Activated CD4-positive, alpha-beta T cell treated with anti-CD3 and anti-CD28 coated beads, Interleukin-2, amount 50 U/mL, for 24 hours (primary cell): Measurements from ENCODE around the gene GAS6.
"Not testable (repeated sequence)": the region's sequence is repeated elsewhere in the genome, so short reads cannot be mapped to it uniquely, and the experiment has no call there.

Experiments
- DNase-seq, 2 donors: peaks; one replicate each; pipeline ENCODE4 v3.0.0-alpha.2; 2020; ENCODE audit warnings: low read depth in 1 of 2, low spot score in 1 of 2

GAS6 gene

DNA sequence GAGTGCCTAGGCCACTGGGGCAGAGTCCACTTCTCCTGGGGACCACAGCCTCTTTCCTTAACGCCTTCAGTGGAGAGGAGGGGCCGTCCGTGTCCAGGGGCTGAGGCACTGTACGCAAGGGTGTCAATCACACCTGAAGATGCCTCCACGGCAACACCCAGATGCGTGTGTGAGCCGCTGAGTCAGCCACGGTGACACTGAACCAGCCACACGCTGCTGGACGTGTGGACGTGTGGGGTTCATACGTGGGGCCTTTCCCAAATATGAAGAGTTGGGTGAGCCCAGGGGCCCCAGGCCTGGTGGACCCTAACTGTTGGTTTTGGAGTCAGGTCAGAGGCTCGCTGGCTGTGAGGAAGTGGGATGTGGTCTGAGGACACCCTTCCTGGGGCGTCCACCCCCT lies 53.2 kb downstream of the GAS6 start:
- DNase-seq = no peak

GRCh38 chr13:113809934-113810333 lies 53.9 kb downstream of the GAS6 start:
- no peak for DNase-seq

DNA sequence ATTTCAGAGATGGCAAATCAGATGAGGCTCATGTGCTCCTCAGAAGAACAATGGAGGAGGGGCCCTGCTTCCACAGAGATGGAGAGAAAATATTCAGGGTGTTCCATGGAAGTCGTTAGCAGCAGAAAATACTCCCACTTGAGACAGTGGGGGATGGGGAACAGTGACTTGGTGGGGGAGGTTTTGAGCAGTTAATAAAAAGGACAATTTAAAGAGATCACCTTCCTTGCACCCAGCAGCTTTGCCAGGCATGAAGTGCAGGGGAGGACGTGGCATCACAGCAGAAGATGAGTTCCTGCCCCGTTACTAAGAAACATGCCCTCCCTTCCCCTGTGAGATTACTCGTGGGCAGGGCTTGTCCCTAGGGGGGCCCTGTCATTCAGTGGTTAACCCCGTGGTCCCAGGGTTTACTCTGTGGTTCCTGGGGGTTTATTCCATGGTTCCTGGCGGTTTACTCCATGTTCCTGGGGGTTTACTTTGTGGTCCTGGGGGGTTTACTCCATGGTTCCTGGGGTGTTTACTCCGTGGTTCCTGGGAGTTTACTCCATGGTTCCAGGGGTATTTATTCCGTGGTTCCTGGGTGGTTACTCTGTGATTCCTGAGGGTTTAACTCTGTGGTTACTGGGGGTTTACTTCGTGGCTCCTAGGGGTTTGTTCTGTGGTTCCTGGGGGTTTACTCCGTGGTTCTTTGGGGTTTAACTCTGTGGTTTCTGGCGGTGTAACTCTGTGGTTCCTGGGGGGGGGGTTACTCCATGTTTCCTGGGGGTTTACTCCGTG lies 55.6 kb downstream of the GAS6 start:
- no peak for DNase-seq

- no peak for DNase-seq
Measured at GRCh38 chr13:113806526-113806925, 57.4 kb downstream of the GAS6 start.

DNA sequence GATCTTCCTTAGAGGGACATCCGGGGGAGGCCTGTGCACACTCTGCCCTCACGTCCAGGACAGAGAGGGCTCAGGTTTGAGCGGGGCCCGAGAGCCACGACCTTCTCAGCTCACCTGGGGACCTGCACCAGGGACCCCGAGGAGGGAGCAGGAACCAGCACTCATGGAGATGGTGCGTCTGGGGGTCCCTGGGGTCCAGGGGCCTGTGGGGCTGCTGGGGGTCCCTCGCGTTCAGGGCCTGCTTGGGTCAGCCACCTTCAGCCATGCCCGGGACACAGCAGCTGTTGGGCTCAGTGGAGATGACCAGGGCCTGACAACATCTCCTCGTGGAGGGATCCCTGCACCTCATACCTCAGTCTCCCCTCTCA lies 57.8 kb downstream of the GAS6 start:
- DNase-seq = no peak

- no peak for DNase-seq
Measured at GRCh38 chr13:113805431-113806103, 58.3 kb downstream of the GAS6 start.

- DNase-seq = no peak
Measured at GRCh38 chr13:113804703-113805430, 59.0 kb downstream of the GAS6 start.

DNA sequence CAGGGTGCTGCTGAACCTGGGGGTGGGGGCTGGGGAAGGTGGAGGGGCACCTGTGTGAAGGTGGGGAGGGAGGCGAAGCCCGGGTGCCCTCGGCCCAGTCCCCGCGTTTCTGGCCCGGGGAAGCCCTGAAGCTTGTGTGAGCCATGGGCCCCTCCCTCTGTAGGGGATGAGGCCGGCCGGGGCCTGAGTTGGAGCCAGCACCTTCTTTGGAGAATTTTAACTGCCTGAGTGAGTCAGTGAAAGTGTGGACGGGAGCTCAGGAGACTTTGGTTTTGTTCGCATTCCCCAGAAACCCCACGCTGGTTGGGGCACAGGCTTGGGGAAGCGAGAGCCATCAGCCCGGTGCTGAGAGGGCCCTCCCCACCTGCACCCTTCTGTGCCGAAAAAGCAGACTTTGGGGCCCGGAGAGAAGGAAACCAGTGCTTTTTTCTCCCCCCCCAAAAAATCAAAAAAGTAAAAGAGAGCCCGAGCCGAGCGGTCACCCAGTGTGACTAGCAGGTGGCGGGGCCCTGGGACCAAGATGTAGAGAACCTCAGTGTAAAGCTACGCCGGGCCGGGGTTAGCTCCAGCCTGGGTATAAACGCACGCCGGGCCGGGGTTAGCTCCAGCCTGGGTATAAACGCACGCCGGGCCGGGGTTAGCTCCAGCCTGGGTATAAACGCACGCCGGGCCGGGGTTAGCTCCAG lies 59.7 kb downstream of the GAS6 start:
- DNase-seq = no peak

GRCh38 chr13:113803409-113804016 lies 60.4 kb downstream of the GAS6 start:
- DNase-seq = no peak

- no peak for DNase-seq
Measured at GRCh38 chr13:113802761-113803160, 61.1 kb downstream of the GAS6 start.

DNA sequence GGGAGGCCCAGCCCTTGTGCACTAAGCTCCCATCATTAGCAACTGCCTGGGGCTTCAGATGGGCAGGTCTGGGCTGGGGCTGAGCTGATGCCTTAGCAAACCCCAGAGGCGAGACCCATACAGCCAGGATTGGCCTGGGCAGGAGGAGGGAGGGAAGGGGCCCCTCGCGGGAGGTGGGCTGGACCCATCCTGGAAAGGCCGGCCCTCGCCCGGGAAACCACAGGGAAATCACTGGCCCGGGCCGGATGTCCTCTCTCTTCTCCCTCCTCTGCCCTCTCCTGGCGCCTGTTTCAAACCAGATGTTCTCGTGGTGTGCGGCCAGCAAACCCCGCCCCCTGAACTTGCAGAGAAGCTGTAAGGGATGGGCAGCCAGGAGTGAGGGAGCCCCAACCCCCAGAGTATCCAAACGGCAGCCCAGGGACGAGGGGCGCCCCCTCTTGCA lies 61.8 kb downstream of the GAS6 start:
- DNase-seq = no peak

- DNase-seq = no peak
Measured at GRCh38 chr13:113801289-113801961, 62.5 kb downstream of the GAS6 start.

DNA sequence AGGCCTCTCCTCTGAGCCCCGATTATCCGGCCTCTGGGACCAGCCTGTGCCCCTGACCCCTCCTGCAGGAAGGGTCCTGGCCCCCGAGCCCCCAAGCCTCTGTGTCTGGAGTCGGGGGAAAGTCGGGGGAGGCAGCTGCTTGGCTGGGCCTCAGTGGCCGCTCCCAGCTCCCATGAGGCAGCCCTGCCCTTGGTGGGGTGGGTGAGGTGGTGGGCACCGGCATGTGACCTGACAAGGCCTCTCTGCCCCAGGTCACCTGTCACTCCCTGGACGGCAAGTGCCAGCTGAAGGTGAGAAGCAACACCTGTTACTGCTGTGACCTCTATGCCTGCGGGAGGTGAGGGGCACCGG lies 63.3 kb downstream of the GAS6 start:
- DNase-seq = no peak

GRCh38 chr13:113798200-113798811 lies 65.6 kb downstream of the GAS6 start:
- DNase-seq = no peak

GRCh38 chr13:113796964-113797676 lies 66.8 kb downstream of the GAS6 start:
- DNase-seq = no peak

- no peak for DNase-seq
Measured at GRCh38 chr13:113796211-113796963, 67.5 kb downstream of the GAS6 start.

DNA sequence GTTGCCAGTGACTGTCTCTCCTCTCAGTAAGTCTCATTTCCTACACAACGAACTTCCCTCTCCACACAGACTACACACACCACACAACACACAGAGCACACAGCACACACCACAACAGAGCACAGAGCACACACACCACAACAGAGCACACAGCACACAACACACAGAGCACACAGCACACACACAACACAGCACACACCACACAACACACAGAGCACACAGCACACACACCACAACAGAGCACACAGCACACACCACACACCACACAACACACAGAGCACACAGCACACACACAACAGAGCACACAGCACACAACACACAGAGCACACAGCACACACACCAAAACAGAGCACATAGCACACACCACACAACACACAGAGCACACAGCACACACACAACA lies 68.5 kb downstream of the GAS6 start:
- DNase-seq = not testable (repeated sequence)

DNA sequence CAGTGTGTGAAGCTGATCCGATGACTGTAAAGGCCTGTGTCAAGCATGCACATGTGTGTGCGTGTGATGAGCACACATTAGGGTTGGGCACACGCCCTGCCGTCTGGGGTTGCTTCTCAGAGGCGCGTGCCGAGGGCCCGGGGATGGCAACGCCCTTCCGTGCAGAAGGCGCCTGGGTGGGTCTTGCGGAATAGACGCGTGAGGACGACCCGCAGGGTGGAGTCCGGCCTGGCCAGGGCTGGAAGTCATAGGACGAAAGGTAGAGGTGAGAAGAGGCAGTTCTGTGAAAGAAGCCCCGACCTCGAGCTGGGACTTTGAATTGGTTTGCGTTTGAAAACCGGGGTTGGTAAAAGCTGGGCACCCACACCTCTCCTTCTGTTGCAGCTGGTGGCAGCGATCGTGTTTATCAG lies 69.1 kb downstream of the GAS6 start:
- DNase-seq = no peak

DNA sequence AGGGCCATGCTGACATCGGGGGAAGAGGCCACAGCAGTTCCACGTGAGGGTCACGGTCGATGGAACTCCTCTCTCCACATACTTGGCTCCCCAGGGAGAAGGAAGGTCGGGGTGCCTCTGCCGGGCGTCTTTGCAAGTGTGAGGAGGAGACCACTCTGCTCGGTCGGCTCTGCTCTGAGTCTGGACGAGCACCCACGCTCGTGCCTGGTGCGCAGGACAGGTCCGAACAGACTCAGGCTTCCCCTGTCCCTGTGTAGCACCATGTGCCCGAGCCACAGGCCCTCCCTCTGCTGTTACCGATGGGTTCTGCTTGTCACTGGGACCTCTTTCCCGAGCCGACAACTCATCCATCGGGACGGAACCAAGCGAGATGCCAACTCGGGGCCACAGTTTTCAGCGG lies 69.8 kb downstream of the GAS6 start:
- DNase-seq = no peak
